T-helper 2 cell treated with Interferon-gamma antibody and Interleukin-4, amounts not matched to agents 5 μg/mL and 100 μg/mL, for 36 hours (primary cell): ENCODE data around the gene CPA1.

Experiments used
- DNase-seq: peaks from one replicate; pipeline ENCODE4 v3.0.0; 2021; ENCODE audit warnings: low spot score
- H3K27ac Mint-ChIP-seq: one replicate; pipeline ENCODE4 v1.8.0; 2021; ENCODE audit warnings: mild to moderate bottlenecking, mixed read lengths
- H3K27me3 Mint-ChIP-seq: one replicate; pipeline ENCODE4 v1.8.0; 2021; ENCODE audit warnings: low read depth, mixed read lengths
- H3K36me3 Mint-ChIP-seq: one replicate; pipeline ENCODE4 v1.8.0; 2021; ENCODE audit warnings: low read depth, mixed read lengths
- H3K4me1 Mint-ChIP-seq: one replicate; pipeline ENCODE4 v1.8.0; 2021; ENCODE audit warnings: low read depth, mixed read lengths
- H3K4me3 Mint-ChIP-seq: one replicate; pipeline ENCODE4 v1.8.0; 2022; ENCODE audit warnings: mild to moderate bottlenecking, moderate library complexity, mixed read lengths
- H3K9me3 Mint-ChIP-seq: one replicate; pipeline ENCODE4 v1.8.0; 2021; ENCODE audit warnings: mixed read lengths

Gene CPA1

GRCh38 chr7:130430115-130430514 lies 49.8 kb downstream of the CPA1 start:
- H3K27me3 Mint-ChIP-seq: no peaks in the 10 kb centered on the region
- DNase-seq: no peak
- no peak overlapping the region for H3K4me3 Mint-ChIP-seq
- H3K36me3 Mint-ChIP-seq: peaks cover 13% of the 10 kb centered on the region
- no peak overlapping the region for H3K27ac Mint-ChIP-seq
- H3K4me1 Mint-ChIP-seq: peaks cover 14% of the 10 kb centered on the region
- no peaks in the 10 kb centered on the region for H3K9me3 Mint-ChIP-seq

- DNase-seq: no peak
- Mint-ChIP-seq H3K4me3 (no peak overlapping the region), H3K27ac (no peak overlapping the region), H3K9me3 (no peaks in the 10 kb centered on the region), H3K27me3 (no peaks in the 10 kb centered on the region), H3K4me1 (peaks cover 17% of the 10 kb centered on the region), H3K36me3 (peaks cover 10% of the 10 kb centered on the region)
These were observed 50.8 kb downstream of the CPA1 start for GRCh38 chr7:130430841-130431666.

- Mint-ChIP-seq H3K4me3 (no peak overlapping the region), H3K9me3 (no peaks in the 10 kb centered on the region), H3K36me3 (peaks cover 10% of the 10 kb centered on the region), H3K4me1 (peaks cover 18% of the 10 kb centered on the region), H3K27ac (no peak overlapping the region), H3K27me3 (no peaks in the 10 kb centered on the region)
- no peak for DNase-seq
These were observed 52.6 kb downstream of the CPA1 start for GRCh38 chr7:130432886-130433285.

GRCh38 chr7:130433301-130433700 lies 53.0 kb downstream of the CPA1 start:
- DNase-seq: no peak
- Mint-ChIP-seq H3K4me1 (peaks cover 21% of the 10 kb centered on the region), H3K4me3 (no peak overlapping the region)

GRCh38 chr7:130435311-130435854 lies 55.1 kb downstream of the CPA1 start:
- Mint-ChIP-seq H3K4me1 (peaks cover 32% of the 10 kb centered on the region), H3K27me3 (no peaks in the 10 kb centered on the region), H3K27ac (peak overlapping the region; percentile 37), H3K4me3 (no peak overlapping the region), H3K36me3 (peaks cover 15% of the 10 kb centered on the region), H3K9me3 (peaks cover 2% of the 10 kb centered on the region)
- DNase-seq: no peak

More at GRCh38 chr7:130433301-130433700, 53.0 kb downstream of the CPA1 start:
- Mint-ChIP-seq H3K27me3 (no peaks in the 10 kb centered on the region), H3K9me3 (no peaks in the 10 kb centered on the region), H3K36me3 (peaks cover 10% of the 10 kb centered on the region), H3K27ac (no peak overlapping the region)

GRCh38 chr7:130436253-130436652 lies 56.0 kb downstream of the CPA1 start:
- no peak overlapping the region for H3K27ac Mint-ChIP-seq
- H3K4me1 Mint-ChIP-seq: peaks cover 38% of the 10 kb centered on the region
- peaks cover 19% of the 10 kb centered on the region for H3K36me3 Mint-ChIP-seq
- DNase-seq: no peak
- no peaks in the 10 kb centered on the region for H3K27me3 Mint-ChIP-seq
- H3K9me3 Mint-ChIP-seq: peaks cover 3% of the 10 kb centered on the region
- no peak overlapping the region for H3K4me3 Mint-ChIP-seq
